Fibroblast of mammary gland (primary cell): ENCODE data around the gene MTSS2.
A peak's percentile ranks its signal among the peaks of the same experiment; 100 is the strongest.

Source experiments
- DNase-seq: peaks from one replicate; pipeline ENCODE4 v3.0.0-alpha.2; 2010; ENCODE audit warnings: low read depth
- H3K4me3 ChIP-seq: 2 replicates; pipeline ENCODE4 v1.5.1; 2011; ENCODE audit warnings: low read depth, mild to moderate bottlenecking, low read length, moderate library complexity; ENCODE audit not compliant: control insufficient read depth
- CTCF ChIP-seq: conservative IDR thresholded peaks from 2 replicates; pipeline ENCODE4 v1.5.1; 2011; ENCODE audit warnings: low read depth, low read length, inconsistent platforms; ENCODE audit not compliant: control insufficient read depth, insufficient read depth

The MTSS2 gene

GRCh38 chr16:70713824-70714223 lies 28.0 kb upstream of the MTSS2 start:
- H3K4me3 ChIP-seq: no peak overlapping the region
- no peak for TF ChIP-seq CTCF
- DNase-seq: no peak

DNA sequence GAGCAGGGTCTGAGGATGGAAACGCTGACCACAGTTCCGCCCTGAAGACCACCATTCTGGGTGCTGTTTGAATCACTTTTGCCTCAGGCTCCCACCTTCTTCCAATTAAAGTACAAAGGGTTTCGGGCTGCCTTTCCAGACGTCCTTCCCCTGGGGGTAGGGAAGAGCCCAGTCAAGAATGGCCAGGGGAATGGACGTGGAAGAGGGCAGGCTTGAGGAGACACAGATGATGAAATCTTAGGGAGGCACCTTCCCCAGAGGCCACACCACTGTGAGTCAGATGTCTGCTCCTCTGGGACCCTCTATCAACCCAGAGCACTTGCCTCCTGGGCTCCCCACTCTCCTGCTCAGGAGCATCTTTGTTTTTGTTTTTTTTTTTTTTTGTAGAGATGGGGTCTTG lies 27.5 kb upstream of the MTSS2 start:
- no peak overlapping the region for H3K4me3 ChIP-seq
- DNase-seq: peak; percentile 46
- TF ChIP-seq CTCF: no peak

GRCh38 chr16:70712942-70713341 lies 27.1 kb upstream of the MTSS2 start:
- no peak for TF ChIP-seq CTCF
- H3K4me3 ChIP-seq: no peak overlapping the region
- DNase-seq: no peak

- TF ChIP-seq CTCF: no peak
- H3K4me3 ChIP-seq: no peak overlapping the region
- DNase-seq: no peak
These were observed 26.5 kb upstream of the MTSS2 start for GRCh38 chr16:70712359-70712758.

DNA sequence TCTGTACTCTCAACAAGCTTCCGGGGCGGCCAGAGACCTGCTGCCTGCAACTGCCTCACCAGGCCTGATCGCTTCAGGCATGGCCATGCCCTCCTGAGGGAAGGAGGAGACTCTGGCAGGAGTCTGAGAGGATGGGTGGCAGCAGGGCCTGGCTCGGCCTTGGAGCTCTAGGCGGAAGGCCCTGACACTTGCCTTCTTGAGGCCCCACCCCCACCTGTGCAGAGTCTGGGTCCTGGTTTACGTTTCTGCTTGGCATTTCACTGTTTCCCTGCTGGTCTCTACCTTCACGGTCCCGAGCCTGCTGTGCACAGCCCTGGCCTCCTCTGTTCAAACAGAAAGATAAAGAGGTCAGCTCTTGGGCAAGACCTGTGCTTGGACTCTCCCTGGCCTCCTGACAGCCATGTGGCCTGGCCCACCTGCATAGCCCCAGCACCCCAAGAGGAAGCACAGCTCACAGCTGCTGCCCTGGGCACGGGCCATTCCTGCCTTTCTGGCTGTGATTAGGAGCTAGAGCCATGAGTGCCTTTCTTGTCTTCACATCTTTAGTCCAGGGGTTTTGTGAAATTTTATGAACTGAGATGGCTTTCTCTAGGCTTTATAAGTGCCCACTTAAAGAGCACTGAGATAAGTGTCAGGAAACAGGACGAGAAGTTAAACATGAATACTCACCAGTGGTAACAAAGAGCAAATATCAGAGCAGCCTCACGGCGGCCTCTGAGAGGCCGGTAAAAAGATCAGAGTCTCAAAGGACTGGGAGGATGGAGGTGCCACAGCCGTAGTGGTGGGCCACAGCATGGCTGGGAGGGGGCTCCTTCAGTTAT lies 25.6 kb upstream of the MTSS2 start:
- no peak for DNase-seq
- H3K4me3 ChIP-seq: no peak overlapping the region
- no peak for TF ChIP-seq CTCF

GRCh38 chr16:70710422-70711210 lies 24.8 kb upstream of the MTSS2 start:
- H3K4me3 ChIP-seq: no peak overlapping the region
- DNase-seq: no peak
- TF ChIP-seq CTCF: no peak
